NCI-H128 (cell line): Measurements from ENCODE around the gene NID1.

ENCODE experiments used
- DNase-seq: peaks from one replicate; lab custom pipeline; 2025; ENCODE audit not compliant: unreplicated experiment; lab: John Stamatoyannopoulos, UW

NID1 gene, protein sequence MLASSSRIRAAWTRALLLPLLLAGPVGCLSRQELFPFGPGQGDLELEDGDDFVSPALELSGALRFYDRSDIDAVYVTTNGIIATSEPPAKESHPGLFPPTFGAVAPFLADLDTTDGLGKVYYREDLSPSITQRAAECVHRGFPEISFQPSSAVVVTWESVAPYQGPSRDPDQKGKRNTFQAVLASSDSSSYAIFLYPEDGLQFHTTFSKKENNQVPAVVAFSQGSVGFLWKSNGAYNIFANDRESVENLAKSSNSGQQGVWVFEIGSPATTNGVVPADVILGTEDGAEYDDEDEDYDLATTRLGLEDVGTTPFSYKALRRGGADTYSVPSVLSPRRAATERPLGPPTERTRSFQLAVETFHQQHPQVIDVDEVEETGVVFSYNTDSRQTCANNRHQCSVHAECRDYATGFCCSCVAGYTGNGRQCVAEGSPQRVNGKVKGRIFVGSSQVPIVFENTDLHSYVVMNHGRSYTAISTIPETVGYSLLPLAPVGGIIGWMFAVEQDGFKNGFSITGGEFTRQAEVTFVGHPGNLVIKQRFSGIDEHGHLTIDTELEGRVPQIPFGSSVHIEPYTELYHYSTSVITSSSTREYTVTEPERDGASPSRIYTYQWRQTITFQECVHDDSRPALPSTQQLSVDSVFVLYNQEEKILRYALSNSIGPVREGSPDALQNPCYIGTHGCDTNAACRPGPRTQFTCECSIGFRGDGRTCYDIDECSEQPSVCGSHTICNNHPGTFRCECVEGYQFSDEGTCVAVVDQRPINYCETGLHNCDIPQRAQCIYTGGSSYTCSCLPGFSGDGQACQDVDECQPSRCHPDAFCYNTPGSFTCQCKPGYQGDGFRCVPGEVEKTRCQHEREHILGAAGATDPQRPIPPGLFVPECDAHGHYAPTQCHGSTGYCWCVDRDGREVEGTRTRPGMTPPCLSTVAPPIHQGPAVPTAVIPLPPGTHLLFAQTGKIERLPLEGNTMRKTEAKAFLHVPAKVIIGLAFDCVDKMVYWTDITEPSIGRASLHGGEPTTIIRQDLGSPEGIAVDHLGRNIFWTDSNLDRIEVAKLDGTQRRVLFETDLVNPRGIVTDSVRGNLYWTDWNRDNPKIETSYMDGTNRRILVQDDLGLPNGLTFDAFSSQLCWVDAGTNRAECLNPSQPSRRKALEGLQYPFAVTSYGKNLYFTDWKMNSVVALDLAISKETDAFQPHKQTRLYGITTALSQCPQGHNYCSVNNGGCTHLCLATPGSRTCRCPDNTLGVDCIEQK

DNA sequence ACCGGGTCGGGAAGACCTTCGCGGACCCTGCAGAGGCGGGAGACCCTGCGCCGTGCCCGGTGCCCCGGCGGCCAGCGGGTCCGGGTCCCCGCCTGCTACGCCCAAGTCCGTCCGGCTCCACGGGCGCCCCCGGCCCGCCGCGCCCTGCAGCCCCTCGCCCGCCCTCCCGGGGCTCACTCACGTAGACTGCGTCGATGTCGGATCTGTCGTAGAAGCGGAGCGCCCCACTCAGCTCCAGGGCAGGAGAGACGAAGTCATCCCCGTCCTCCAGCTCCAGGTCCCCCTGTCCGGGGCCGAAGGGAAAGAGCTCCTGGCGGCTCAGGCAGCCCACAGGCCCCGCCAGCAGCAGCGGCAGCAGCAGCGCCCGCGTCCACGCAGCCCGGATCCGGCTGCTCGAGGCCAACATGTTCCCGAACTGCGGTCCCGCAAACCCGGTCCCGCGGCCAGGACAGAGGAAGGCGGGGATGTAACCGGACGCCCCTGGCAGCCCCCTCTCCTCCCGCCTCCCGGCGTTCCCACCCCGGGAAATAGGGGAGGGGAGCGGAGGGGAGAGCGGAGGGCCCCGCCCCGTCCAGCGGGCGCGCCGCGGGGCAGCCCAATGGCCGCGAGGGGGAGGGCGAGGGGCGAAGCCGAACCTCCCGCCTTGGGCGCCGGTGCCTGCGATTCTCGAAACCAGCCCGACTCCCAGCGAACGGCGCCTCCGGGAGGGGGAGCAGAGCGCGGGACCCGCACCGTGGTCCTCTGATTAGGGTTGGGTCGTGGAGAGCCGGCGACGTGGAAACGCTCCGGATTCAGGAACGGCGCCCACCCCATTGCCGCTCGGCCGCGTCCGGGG lies at the start of gene NID1:
Gene NID1, minus strand, starts transcription at position 417 of the 835 bp plus-strand sequence. Its CDS starts 11 bp downstream, at position 406.
- DNase-seq = no peak

DNA sequence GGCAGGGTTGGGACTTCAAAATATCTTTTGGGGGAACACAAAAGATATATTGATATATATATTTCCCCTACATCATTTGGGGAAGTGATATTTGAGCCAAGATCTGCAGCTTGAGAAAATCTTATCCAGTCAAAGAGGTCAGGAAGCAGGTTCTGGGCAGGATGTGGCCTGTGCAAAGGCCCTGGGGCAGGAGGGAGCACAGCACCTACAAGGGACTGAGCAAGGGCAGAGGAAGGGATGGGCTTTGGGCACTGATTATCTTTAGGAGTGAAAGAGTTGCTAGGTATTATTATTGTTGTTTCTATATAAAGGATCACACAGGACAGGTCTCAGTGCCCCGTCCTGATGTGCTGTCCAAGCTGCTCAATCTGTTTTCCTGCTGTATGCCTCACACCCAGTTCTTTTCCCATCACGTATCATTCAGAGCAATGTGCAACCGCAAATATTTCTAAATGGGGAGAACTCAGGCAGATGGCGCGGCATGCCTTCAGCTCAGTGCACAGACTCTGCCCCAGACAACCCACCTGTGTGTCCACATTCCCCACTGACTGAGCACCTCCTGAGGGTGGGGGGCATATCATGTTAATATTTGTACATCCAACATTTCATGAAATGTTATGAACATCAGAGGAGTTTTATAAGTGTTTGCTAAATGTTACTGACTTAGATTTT lies 49.3 kb upstream of the NID1 start:
- DNase-seq = no peak

DNA sequence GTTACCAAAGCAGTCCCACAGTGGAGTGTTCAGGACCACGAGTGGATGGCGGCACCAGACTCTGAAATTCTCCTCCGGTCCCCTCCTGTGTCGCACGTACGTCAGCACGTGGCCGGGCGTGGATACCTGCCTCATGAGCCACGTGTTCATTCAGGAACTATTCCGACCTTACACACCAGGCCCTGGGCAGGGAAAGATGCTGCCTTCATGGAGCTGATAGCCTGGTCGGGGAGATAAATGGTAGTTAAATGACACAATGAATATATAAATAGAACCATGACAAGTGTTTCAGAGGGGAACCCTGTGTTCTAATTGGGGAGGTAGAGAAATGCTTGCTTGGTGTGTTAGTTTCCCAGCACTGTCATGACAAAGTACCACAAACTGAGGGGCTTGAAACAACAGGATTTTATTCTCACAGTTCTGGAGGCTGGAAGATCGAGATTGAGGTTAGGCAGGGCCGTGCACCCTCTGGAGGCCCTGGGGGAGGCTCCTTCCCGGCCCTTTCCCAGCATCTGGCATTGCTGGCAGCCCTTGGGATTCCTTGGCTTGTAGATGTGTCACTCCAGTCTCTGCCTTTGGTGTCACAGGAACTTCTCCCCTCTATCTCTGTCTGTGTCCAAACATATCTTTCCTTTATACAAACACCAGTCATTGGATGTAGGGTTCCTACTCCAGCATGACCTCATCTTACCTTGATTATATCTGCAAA lies 48.6 kb upstream of the NID1 start:
- DNase-seq = no peak

DNA sequence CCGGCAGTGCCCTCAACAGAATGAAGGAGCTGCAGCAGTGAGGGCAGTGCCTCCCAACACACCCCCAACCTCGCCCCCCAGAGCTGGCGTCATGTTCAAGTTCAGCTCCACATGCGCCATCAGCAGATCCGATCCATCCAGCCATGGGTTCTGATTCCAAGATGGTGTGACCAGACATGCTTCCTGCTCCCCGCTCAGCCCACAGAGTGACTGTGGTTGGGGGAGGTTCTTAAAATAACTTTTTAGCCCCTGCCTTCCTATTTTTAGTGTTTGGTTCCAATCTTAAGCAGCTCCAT lies 47.4 kb upstream of the NID1 start:
- no peak for DNase-seq

DNA sequence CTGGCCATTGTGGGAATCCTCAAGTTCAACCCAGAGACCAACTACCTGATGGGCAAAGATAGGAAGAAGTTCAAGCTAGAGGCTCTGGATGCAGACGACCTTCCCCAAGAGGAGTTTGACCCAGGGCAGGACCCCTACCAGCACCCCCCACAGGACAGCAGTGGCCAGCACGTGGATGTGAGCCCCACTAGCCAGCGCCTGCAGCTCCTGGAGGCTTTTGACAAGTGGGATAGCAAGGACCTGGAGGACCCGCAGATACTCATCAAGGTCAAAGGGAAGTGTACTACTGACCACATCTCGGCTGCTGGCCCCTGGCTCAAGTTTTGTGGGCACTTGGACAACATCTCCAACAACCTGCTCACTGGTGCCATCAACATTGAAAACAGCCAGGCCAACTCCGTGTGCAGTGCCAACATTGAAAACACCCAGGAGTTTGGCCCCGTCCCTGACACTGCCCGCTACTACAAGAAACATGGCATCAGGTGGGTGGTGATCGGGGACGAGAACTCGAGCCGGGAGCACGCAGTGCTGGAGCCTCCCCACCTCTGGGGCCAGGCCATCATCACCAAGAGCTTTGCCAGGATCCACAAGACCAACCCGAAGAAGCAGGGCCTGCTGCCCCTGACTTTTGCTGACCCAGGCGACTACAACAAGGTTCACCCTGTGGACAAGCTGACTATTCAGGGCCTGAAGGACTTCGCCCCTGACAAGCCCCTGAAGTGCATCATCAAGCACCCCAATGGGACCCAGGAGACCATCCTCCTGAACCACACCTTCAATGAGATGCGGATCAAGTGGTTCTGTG lies 46.8 kb upstream of the NID1 start:
- DNase-seq = no peak

DNA sequence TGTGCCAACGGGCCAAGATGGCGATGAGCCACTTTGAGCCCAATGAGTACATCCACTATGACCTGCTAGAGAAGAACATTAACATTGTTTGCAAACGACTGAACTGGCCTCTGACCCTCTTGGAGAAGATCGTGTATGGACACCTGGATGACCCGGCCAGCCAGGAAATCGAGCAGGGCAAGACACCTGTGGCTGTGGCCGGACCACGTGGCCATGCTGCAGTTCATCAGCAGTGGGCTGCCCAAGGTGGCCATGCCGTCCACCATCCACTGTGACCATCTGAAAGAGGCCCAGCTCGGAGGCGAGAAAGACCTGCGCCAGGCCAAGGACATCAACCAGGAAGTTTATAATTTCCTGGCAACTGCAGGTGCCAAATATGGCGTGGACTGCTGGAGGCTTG lies 45.2 kb upstream of the NID1 start:
- DNase-seq = no peak

DNA sequence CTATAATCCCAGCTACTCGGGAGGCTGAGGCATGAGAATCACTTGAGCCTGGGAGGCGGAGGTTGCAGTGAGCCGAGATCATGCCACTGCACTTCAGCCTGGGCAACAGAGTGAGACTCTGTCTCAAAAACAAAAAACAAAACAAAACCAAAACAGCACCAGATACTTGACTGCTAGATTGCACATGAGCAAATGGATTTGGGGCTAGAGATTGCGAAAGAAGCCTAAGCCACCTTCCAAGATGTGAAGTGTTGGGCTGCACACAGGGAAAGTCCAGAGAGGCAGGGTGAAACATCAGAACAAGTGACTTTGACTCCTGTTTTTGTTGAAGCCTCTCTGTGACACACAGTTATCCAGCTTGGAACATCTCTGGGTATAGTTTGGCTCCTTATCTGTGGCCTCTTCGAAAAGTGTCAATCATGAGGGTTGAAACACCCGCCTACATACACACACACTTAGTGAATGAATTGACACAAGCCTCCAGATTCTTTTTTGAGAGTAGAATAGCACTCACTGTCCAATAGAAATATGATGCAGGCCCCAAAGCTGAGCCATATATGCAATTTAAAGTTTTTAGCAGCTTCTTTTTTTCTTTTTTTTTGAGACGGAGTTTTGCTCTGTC lies 43.2 kb upstream of the NID1 start:
- DNase-seq = no peak

DNA sequence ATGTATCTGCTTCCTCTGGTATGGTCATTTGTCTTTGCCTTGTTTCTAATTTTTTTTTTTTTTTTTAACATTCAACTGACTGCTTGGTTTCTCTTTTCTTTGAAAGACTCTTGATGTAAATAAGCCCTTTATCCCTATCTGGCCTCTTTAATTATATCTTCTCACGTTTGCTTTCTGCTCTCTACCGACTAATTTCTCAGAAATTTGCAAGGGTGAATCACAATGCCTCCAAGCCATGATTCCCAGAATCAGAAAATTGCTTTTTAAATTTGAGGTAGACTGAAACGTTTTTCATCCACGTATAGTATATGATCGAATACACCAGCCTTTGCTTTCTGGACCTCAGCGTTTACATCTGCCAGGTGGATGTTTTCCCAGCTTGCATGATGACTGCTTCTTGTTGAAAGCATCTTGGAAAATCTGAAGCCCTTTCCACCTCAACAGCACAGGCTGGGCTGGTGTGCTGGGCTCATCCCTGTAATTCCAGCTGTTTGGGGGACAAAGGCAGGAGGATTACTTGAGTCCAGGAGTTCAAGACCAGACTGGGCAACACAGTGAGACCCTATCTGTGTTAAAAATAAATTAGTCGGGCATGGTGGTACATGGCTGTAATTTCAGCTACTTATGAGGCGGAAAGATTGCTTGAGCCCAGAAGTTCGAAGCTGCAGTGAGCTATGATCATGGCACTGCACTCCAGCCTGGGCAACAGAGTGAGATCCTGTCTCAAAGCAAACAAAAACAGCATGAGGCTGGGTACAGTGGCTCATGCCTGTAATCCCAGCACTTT lies 42.4 kb upstream of the NID1 start:
- DNase-seq = no peak

DNA sequence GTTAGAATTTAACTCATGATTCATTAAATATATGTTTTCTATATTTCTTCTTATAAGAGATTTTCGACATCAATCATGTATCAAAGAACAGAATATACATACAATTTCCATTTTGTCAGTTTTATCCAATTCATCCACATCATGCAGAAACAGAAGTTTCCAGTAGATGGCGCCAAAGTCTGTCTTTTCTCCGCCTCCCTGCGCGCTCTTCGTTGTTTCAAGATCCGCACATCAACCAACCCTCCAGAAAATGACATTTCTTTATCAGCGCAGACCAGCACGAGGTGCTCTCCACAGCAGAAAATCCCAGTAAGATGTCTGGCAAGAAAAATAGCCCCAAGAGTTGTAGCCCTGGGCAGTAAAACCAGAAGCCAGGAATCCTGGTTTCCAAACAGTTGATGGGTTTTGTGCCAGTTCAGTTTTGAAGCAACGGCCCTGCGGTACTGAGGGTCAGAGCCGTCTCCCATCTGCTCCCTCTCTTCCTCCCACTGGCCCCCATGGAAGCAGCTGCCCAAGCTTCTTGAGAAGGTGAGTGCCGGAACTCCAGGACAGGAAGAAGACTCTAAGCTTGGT lies 38.8 kb upstream of the NID1 start:
- DNase-seq = peak; percentile 40

DNA sequence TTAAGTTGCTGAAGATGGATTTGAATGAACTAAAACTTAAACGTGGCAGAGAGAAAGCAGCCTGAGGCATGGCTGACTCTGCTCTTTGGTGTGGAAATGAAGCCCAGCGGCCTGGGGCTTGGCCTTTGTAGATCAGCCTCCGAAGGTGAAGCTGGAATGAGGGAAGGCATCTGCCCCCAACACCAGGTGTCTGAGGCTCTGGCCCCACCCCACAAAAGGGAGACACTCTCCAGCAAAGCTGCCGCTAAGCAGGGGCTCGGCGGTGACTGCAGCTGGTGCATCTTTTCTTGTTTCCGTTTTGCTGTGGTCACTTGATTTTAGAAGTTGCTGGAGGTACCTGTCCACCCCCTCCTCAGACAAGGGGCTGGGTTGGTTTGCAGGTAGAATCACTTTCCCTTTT lies 38.2 kb upstream of the NID1 start:
- no peak for DNase-seq

DNA sequence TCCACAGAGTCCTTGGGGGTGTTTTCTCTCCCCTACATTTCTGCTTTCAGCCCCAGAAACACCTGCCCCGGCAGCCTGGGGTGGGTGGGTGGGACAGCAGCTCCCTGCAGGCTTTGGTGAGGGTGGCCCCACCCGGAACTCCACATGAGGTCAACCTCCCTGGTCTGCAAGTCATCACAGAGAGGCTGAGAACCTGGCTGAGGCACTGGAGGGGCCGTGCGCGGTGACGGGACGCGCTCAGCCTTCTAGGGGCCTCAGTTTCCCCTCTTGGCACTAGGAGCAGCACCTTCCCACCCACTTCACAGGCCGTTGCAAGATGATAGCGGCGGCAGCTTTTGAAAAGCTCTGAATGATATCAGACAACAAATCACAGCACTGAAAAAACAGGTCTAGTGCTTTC lies 37.7 kb upstream of the NID1 start:
- no peak for DNase-seq

DNA sequence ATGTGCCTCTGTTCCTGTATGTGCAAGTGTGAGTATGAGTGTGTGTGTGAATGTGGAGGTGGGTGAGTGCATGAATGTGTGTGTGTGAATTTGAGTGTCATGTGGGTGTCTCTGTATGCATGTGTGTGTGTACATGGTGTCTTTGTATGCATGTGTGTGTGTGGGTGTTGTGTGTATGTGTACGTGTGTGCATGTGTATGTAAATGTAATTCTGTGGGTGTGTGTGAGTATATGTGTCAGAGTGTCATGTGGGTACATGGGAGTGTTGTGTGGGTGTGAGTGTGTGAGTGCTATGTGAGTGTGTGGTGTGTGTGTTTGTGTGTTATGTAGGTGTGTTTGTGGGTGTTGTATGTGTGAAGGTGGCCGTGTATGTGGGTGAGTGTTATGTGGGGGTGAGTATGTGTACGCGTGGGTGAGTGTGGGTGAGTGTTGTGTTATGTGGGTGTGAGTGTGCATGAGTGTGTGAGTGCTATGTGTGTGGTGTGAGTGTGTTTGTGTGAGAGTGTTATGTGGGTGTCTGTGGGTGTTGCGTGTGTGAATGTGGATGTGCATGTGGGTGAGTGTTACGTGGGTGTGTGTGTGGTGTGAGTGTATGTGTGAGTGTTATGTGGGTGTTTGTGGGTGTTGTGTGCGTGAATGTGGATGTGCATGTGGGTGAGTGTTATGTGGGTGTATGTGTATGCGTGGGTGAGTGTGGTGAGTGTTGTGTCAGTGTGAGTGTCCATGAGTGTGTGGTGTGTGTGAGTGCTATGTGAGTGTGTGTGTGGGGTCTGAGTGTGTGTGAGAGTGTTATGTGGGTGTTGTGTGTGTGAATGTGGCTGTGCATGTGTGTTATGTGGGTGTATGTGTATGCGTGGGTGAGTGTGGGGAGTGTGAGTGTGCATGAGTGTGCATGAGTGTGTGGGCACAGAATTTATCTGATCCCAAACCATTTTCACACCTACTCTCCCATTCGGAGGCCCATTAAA lies 36.6 kb upstream of the NID1 start:
- no peak for DNase-seq

DNA sequence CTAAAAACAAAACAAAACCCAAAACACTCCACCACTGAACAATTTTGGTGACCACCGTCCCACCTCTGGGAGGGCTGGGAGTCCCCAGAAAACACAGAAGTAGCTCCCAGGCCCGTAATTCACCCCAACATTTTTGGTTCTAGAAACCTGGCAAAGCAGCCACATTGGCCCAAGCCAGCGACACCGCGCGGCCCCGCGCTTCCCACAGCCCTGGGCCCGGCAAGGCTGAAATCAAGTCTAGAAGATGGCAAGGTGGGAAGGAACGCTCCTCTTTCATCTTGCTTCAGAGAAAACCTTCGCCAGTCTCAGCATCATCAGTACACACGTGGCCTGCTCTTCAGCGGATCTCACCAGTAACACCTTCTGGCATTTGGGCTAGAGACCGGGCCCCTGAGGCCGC lies 35.9 kb upstream of the NID1 start:
- no peak for DNase-seq

DNA sequence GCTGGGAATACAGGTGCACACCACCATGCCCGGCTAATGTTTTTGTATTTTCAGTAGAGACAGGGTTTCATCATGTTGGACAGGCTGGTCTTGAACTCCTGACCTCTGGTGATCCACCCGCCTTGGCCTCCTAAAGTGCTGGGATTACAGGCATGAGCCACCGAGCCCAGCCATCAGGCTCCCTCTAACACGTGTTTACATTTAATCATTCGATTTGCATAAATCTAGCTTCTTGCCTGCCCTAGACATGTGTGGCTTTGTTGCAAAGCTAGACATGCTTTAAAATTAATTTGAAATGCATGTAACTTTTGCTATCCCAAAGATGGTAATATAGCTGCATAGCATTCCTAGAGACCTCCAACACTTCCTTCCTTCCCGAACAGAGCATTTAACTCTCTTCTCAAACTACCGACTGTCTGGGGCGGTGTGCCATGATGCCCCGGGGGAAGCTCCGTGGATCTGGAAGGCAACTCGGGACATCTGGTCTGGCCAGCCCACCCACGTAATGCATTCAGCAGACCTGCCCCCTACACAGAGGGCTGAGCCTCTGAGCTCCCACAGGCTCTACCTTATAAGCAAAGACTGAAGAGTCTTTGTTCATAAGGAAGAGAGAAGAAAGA lies 34.6 kb upstream of the NID1 start:
- DNase-seq = no peak

DNA sequence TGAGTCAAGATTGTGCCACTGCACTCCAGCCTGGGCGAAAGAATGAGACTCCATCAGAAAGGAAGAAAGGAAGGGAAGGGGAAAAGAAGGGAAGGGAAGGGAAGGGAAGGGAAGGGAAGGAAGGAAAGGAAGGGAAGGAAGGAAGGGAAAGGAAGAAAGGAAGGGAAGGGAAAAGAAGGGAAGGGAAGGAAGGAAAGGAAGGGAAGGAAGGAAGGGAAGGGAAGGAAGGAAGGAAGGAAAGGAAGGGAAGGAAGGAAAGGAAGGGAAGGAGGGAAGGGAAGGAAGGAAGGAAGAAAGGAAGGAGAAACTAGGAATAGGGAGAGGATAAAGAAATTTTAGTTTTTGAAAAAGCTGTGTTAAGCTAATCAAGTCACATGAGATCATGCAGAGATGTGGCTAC lies 33.4 kb upstream of the NID1 start:
- no peak for DNase-seq
